HepG2 (cell line): ENCODE measurements around the gene HSPB2. TPM values are rescaled to one million over a fixed set of nuclear protein-coding genes. Genes with fewer than 3 reads are reported as not detected.
A peak's percentile ranks its signal among the peaks of the same experiment; 100 is the strongest.

Experiments
- EZH2 ChIP-seq: conservative IDR thresholded peaks from 2 replicates; pipeline ENCODE4 v1.6.1; 2012; ENCODE audit warnings: mild to moderate bottlenecking, low read depth, low read length, moderate library complexity
- GABPA ChIP-seq, 2 experiments: IDR thresholded peaks; 2 replicates each; pipeline ENCODE4 v1.6.1; 2011 to 2016; ENCODE audit warnings: low read depth in 2 of 2, low read length in 1 of 2, missing biosample characterization in 1 of 2, missing genetic modification characterization in 1 of 2
- JUN ChIP-seq: sonication (generic); formaldehyde crosslinking; IDR thresholded peaks from 2 replicates; pipeline ENCODE4 v1.4.0; 2020; ENCODE audit warnings: mild to moderate bottlenecking, missing genetic modification reagents
- KMT2A ChIP-seq: sonication (generic); formaldehyde crosslinking; IDR thresholded peaks from 2 replicates; pipeline ENCODE4 v1.4.0; 2020; ENCODE audit warnings: missing genetic modification reagents
- MYC ChIP-seq: sonication (generic); formaldehyde crosslinking; IDR thresholded peaks from 2 replicates; pipeline ENCODE4 v1.9.0; 2021; ENCODE audit warnings: missing genetic modification reagents, borderline replicate concordance
- NCOR1 ChIP-seq: fragments of 200-600 bp; sonication (generic); IDR thresholded peaks from 2 replicates; pipeline ENCODE4 v1.7.0; 2017; ENCODE audit warnings: antibody characterized with exemption, low read length, borderline replicate concordance
- NFATC3 ChIP-seq: sonication (generic); formaldehyde crosslinking; IDR thresholded peaks from 2 replicates; pipeline ENCODE4 v1.5.1; 2020; ENCODE audit warnings: mild to moderate bottlenecking, missing genetic modification reagents
- NR2C2 ChIP-seq: sonication (generic); formaldehyde crosslinking; IDR thresholded peaks from 2 replicates; pipeline ENCODE4 v1.4.0; 2020; ENCODE audit warnings: missing genetic modification reagents, mild to moderate bottlenecking, moderate library complexity, borderline replicate concordance
- RFX3 ChIP-seq: IDR thresholded peaks from 2 replicates; pipeline ENCODE4 v1.6.1; 2016; ENCODE audit warnings: missing biosample characterization, missing genetic modification reagents
- RXRB ChIP-seq: IDR thresholded peaks from 2 replicates; pipeline ENCODE4 v1.6.1; 2016; ENCODE audit warnings: borderline replicate concordance, missing genetic modification reagents, missing compliant biosample characterization
- SAFB2 ChIP-seq: sonication (generic); formaldehyde crosslinking; IDR thresholded peaks from 2 replicates; pipeline ENCODE4 v1.5.1; 2020; ENCODE audit warnings: missing genetic modification reagents, low read depth, mild to moderate bottlenecking, borderline replicate concordance
- SETDB1 ChIP-seq: sonication (generic); formaldehyde crosslinking; IDR thresholded peaks from 2 replicates; pipeline ENCODE4 v1.5.1; 2020; ENCODE audit warnings: missing genetic modification reagents, mild to moderate bottlenecking, borderline replicate concordance
- SOX6 ChIP-seq, 2 experiments: fragments of 450-650 bp in 1 of 2; sonication (generic) in 1 of 2; formaldehyde crosslinking in 1 of 2; IDR thresholded peaks; 2 replicates each; pipeline versions ENCODE4 v1.4.0 to v1.6.1; 2017 to 2020; ENCODE audit warnings: antibody characterized with exemption in 1 of 2, mild to moderate bottlenecking in 1 of 2, missing genetic modification reagents in 1 of 2
- TARDBP ChIP-seq: sonication (generic); formaldehyde crosslinking; IDR thresholded peaks from 2 replicates; pipeline ENCODE4 v1.8.0; 2022; ENCODE audit warnings: mild to moderate bottlenecking, missing genetic modification reagents
- ZNF292 ChIP-seq: sonication (generic); formaldehyde crosslinking; IDR thresholded peaks from 2 replicates; pipeline ENCODE4 v1.8.1; 2022; ENCODE audit warnings: mild to moderate bottlenecking, low read depth, missing genetic modification reagents, borderline replicate concordance
- ZNF674 ChIP-seq: sonication (generic); formaldehyde crosslinking; IDR thresholded peaks from 2 replicates; pipeline ENCODE4 v1.5.0; 2020; ENCODE audit warnings: low read depth, mild to moderate bottlenecking, missing genetic modification reagents
- ZSCAN9 ChIP-seq: IDR thresholded peaks from 2 replicates; pipeline ENCODE4 v1.6.1; 2016; ENCODE audit warnings: borderline replicate concordance
- polyA plus RNA-seq, 8 experiments: library from polyadenylated mRNA; depleted of rRNA in 3 of 8; stranded (reverse) in 7 of 8; unstranded in 1 of 8; fragments of >200 nt; fragmentation: Illumina TruSeq in 4 of 8; extraction: Trizol in 4 of 8; gene quantifications; 2 replicates each; pipeline versions ENCODE4 v1.2.1 to v1.2.3, GENCODE V29; 2011 to 2016; ENCODE audit warnings: low read depth in 4 of 8, missing spikeins in 1 of 8, mixed read lengths in 1 of 8; ENCODE audit not compliant: insufficient read depth in 1 of 8
- total RNA-seq, 5 experiments: library from RNA; depleted of rRNA; stranded (reverse); fragments of >200 nt; fragmentation: Illumina TruSeq; extraction: Trizol; gene quantifications; 2 replicates each; pipeline ENCODE4 v1.2.3, GENCODE V29; 2016; ENCODE audit warnings: low read depth in 1 of 5
- TF ChIP-seq, protein P1 (sequence below): sonication (generic); formaldehyde crosslinking; IDR thresholded peaks from 2 replicates; pipeline ENCODE4 v1.5.0; 2020; ENCODE audit warnings: missing genetic modification reagents, mild to moderate bottlenecking, borderline replicate concordance
- TF ChIP-seq, protein P2 (sequence below): sonication (generic); formaldehyde crosslinking; IDR thresholded peaks from 2 replicates; pipeline ENCODE4 v1.5.1; 2020; ENCODE audit warnings: mild to moderate bottlenecking, missing genetic modification reagents, moderate library complexity
- TF ChIP-seq, protein P3 (sequence below): sonication (generic); formaldehyde crosslinking; IDR thresholded peaks from 2 replicates; pipeline ENCODE4 v1.4.0; 2020; ENCODE audit warnings: missing genetic modification reagents
- TF ChIP-seq, protein P4 (sequence below): sonication (generic); formaldehyde crosslinking; IDR thresholded peaks from 2 replicates; pipeline ENCODE4 v1.5.1; 2020; ENCODE audit warnings: mild to moderate bottlenecking, moderate library complexity, missing genetic modification reagents
- TF ChIP-seq, protein P5 (sequence below): IDR thresholded peaks from 2 replicates; pipeline ENCODE4 v1.6.1; 2018; ENCODE audit warnings: missing genetic modification reagents

Gene HSPB2
- total and polyA plus RNA-seq, 2 of the 13 experiments (the other 11 are each of a cell fraction or from before 2014, with no cell fraction given), result 0.04 TPM; not detected in 1

DNA sequence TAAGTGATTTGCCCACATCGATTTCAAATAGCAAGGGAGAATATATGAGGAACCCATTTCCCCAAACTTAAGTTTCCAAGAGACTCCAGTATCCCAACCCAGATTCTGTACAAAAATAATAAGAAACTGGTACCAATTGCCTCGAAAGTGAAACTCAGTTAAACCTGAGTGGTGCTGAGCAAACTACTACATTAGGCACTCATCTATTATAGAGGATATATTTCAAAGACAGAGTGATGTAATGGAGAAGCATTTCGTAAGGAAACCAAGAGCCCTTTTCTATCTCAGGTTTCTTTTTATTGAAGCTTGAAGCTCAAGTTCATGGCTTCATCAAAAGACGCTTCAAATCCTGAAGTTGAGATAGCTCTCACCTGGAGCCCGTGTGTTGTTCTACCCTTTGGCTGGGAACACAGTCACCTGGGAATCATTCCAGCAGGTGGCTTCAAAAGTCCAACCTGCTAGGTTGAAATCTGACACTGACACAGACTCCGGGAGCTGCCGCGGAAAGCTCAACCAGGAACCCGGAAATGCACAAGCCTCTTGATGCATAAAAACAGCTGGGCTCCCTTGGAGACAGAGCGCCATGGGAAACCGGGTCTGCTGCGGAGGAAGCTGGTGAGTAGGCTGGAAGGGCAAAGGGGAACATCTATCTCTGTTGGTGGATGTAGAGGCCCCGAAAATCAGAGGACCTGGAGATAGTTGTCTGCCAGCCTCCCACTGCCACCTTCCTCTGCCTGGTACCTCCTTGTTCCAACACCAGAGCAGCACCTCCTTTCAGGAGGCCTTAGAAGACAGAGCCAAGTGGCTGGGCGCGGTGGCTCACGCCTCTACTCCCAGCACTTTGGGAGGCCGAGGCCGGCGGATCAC lies 6.1 kb downstream of the HSPB2 start, which contains the start of gene C11orf52 (continued):
- TF ChIP-seq, protein P1, sequence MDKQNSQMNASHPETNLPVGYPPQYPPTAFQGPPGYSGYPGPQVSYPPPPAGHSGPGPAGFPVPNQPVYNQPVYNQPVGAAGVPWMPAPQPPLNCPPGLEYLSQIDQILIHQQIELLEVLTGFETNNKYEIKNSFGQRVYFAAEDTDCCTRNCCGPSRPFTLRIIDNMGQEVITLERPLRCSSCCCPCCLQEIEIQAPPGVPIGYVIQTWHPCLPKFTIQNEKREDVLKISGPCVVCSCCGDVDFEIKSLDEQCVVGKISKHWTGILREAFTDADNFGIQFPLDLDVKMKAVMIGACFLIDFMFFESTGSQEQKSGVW, result no peak
- TF ChIP-seq, protein P2, sequence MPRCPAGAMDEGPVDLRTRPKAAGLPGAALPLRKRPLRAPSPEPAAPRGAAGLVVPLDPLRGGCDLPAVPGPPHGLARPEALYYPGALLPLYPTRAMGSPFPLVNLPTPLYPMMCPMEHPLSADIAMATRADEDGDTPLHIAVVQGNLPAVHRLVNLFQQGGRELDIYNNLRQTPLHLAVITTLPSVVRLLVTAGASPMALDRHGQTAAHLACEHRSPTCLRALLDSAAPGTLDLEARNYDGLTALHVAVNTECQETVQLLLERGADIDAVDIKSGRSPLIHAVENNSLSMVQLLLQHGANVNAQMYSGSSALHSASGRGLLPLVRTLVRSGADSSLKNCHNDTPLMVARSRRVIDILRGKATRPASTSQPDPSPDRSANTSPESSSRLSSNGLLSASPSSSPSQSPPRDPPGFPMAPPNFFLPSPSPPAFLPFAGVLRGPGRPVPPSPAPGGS (CRISPR knock-in tag), result 0 out of 2 replicates have a peak, but pooled peaks have one; percentile 41
- TF ChIP-seq, protein P3, sequence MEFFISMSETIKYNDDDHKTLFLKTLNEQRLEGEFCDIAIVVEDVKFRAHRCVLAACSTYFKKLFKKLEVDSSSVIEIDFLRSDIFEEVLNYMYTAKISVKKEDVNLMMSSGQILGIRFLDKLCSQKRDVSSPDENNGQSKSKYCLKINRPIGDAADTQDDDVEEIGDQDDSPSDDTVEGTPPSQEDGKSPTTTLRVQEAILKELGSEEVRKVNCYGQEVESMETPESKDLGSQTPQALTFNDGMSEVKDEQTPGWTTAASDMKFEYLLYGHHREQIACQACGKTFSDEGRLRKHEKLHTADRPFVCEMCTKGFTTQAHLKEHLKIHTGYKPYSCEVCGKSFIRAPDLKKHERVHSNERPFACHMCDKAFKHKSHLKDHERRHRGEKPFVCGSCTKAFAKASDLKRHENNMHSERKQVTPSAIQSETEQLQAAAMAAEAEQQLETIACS (CRISPR knock-in tag), result no peak
- TF ChIP-seq NR2C2 (CRISPR knock-in tag) (no peak; the same call in none of the 2 replicates), NFATC3 (CRISPR knock-in tag) (no peak), SOX6 (IDR thresholded peaks at IDR 0.05) (no peak), SOX6 (CRISPR knock-in tag; IDR thresholded peaks at IDR 0.05) (peak; percentile 34; the same call in 1 of the 2 replicates), TARDBP (peak; percentile 77), SETDB1 (CRISPR knock-in tag) (no peak), ZNF292 (CRISPR knock-in tag) (peak; percentile 80; the same call in 1 of the 2 replicates), KMT2A (peak; percentile 61), GABPA (IDR thresholded peaks at IDR 0.05; ENCODE audit: low read depth, low read length) (no peak), GABPA (CRISPR knock-in tag; IDR thresholded peaks at IDR 0.05; ENCODE audit: low read depth) (peak; percentile 71), RXRB (peak; percentile 45; the same call in 1 of the 2 replicates), RFX3 (CRISPR knock-in tag) (peak; percentile 38; the same call in 1 of the 2 replicates), EZH2 (no peak), ZNF674 (no peak), SAFB2 (CRISPR knock-in tag) (no peak), ZSCAN9 (peak; percentile 63; the same call in 1 of the 2 replicates), NCOR1 (peak; percentile 23; the same call in 1 of the 2 replicates), JUN (CRISPR knock-in tag) (no peak), MYC (CRISPR knock-in tag) (0 out of 2 replicates have a peak, but pooled peaks have one; percentile 21)
- TF ChIP-seq, protein P4, sequence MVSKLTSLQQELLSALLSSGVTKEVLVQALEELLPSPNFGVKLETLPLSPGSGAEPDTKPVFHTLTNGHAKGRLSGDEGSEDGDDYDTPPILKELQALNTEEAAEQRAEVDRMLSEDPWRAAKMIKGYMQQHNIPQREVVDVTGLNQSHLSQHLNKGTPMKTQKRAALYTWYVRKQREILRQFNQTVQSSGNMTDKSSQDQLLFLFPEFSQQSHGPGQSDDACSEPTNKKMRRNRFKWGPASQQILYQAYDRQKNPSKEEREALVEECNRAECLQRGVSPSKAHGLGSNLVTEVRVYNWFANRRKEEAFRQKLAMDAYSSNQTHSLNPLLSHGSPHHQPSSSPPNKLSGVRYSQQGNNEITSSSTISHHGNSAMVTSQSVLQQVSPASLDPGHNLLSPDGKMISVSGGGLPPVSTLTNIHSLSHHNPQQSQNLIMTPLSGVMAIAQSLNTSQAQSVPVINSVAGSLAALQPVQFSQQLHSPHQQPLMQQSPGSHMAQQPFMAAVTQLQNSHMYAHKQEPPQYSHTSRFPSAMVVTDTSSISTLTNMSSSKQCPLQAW (CRISPR knock-in tag), result no peak
- TF ChIP-seq, protein P5, sequence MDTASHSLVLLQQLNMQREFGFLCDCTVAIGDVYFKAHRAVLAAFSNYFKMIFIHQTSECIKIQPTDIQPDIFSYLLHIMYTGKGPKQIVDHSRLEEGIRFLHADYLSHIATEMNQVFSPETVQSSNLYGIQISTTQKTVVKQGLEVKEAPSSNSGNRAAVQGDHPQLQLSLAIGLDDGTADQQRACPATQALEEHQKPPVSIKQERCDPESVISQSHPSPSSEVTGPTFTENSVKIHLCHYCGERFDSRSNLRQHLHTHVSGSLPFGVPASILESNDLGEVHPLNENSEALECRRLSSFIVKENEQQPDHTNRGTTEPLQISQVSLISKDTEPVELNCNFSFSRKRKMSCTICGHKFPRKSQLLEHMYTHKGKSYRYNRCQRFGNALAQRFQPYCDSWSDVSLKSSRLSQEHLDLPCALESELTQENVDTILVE, result no peak
